ENCODE results near the gene CDK5. TPM values are rescaled to one million over a fixed set of nuclear protein-coding genes. Genes with fewer than 3 reads are reported as not detected.

CDK5 gene
- total RNA-seq, 1 donor from 2014 or later, result 19.1 TPM

- no peak for DNase-seq (ENCODE audit: low read depth, low spot score)
These were observed 17.3 kb upstream of the CDK5 start for GRCh38 chr7:151074817-151075661.

DNA sequence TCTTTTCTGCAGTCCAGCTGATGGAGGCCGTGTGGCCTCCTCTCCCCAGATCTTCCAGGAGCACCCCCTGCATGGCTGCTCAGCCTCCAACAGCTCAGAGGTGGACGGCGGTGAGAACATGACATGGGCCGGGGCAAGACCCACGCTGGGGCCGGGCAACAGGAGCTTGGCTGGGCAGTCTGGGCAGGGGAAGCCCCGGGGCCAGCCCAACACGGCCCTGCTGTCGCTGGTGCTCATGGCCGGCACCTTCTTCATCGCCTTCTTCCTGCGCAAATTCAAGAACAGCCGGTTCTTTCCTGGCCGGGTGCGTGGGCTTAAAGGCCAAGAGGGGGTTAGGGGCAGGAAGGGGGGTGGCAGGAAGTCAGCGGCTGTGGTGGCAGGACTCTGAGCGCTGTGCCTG is 16.3 kb upstream of the CDK5 start:
- no peak for DNase-seq (ENCODE audit: low read depth, low spot score)

- no peak for DNase-seq (ENCODE audit: low read depth, low spot score)
These were observed 13.6 kb upstream of the CDK5 start for GRCh38 chr7:151071032-151071866.

- DNase-seq (ENCODE audit: low read depth, low spot score), result no peak
These were observed 12.9 kb upstream of the CDK5 start for GRCh38 chr7:151070574-151070960.

GRCh38 chr7:151069841-151070573 is 12.3 kb upstream of the CDK5 start:
- no peak for DNase-seq (ENCODE audit: low read depth, low spot score)

- no peak for DNase-seq (ENCODE audit: low read depth, low spot score)
These were observed 10.5 kb upstream of the CDK5 start for GRCh38 chr7:151068069-151068773.

GRCh38 chr7:151066273-151066974 is 8.7 kb upstream of the CDK5 start:
- DNase-seq (ENCODE audit: low read depth, low spot score), result no peak

- no peak for DNase-seq (ENCODE audit: low read depth, low spot score)
These were observed 7.8 kb upstream of the CDK5 start for GRCh38 chr7:151065516-151065915.

GRCh38 chr7:151064993-151065392 is 7.3 kb upstream of the CDK5 start:
- DNase-seq (ENCODE audit: low read depth, low spot score), result no peak

GRCh38 chr7:151064454-151064853 is 6.8 kb upstream of the CDK5 start:
- no peak for DNase-seq (ENCODE audit: low read depth, low spot score)

- no peak for DNase-seq (ENCODE audit: low read depth, low spot score)
These were observed 5.5 kb upstream of the CDK5 start for GRCh38 chr7:151063212-151063561.

DNA sequence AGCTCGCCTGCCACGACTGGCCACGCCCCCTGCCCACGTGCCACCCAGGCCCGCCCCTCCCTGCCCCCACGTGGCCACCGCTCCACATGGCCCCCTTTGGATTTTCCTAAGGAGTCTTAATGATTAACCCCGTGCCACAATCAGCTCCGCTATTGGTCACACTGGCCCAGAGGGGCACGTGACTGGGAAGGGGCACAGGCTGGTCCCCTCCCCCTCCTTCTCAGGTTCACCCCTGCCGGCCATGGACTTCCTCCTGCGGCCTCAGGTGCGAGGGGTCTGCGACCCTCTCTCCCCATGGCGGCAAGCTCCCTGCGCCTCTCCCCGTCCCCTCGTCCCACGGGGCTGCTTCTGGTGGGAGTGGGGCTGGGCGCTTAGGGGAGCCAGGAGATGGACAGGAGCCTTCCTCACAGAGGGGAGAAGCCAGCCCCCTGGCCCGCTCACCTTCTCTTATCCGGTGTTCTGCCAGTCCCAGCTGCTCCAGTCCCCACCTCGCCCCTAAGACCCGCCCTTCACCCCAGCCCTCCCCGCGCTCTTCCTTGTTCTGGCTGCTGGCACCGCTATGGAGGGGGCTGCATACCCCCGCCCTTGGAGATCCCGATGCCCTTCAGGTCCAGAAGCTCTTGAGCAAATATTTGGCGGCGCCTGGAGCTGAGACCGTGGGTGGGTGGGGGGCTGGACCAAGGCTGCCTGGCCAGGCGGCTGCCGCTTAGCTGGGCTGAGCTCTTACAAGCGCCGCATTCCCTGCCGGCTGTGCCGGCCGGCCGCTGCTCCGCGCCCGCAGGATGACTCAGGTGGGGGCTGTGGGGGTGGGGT is 4.9 kb upstream of the CDK5 start:
- no peak for DNase-seq (ENCODE audit: low read depth, low spot score)

DNA sequence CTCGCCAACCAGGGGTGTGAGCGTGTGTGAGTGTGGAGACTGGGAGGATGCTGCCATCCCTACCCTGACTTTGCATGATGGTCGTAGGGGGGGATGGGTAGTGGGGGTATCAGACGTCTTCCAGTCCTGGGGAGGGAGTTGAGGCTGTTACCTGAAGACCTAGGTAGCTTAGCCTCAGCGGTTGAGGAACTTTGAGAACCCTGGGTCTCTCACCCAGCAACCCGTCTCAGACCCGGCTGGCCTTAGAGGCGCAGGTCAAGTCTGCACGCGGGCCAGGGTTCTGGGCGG is 4.4 kb upstream of the CDK5 start:
- no peak for DNase-seq (ENCODE audit: low read depth, low spot score)

DNA sequence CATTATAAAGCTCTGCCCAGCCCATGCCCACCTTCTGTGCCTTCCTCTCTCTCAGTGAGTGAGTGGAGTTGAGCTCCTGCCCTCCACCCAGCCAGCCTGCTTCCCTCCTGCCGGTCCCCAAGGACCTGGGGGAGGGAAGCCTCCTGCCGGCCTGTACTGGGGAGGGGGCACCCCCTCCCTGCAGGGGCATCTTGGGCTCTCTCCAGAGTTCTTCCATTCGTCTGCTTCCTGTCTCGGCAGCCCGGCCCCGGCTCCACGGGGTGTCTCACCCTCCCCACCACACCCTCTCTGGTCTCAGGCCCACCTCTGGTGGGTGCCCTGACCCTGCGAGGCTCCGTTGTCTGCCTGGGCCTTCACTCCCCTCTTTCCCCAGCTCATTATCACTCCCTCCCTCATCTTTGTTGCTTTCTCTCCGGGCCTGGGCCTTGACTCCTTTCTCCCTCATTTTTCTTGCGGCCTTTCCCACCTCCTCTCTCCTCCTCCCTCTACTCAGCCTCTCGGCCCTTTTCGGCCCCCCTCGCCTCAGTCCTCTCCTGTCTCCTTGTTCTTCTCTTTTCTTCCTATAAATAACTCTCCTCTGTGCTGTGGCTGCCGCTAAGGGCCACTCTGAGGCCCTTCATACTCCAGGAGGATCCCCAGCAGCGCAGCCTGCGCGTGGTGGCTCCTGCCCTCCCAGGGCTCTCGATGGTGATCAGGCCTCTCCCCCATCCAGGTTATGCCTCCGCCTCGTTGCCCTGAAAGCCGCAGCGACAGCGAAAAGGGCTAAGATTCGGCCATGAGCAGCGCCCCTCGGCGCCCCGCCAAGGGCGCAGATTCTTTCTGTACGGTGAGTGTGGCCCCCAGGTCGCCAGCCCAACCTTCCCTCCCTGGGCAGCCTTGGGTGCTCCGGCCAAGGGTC is 3.8 kb upstream of the CDK5 start:
- DNase-seq (ENCODE audit: low read depth, low spot score), result no peak

GRCh38 chr7:151060416-151061212 is 2.9 kb upstream of the CDK5 start:
- no peak for DNase-seq (ENCODE audit: low read depth, low spot score)

GRCh38 chr7:151060113-151060415 is 2.4 kb upstream of the CDK5 start:
- no peak for DNase-seq (ENCODE audit: low read depth, low spot score)

- no peak for DNase-seq (ENCODE audit: low read depth, low spot score)
These were observed 1.8 kb upstream of the CDK5 start, which contains the start of gene SLC4A2 for GRCh38 chr7:151059367-151060112. Gene SLC4A2, plus strand, starts transcription at chr7:151059589. Its CDS starts 2,399 bp downstream, at chr7:151061988.

All from pulmonary artery endothelial cell (primary cell).